Stimulated activated naive CD8-positive, alpha-beta T cell treated with anti-CD3 and anti-CD28 coated beads, Interleukin-15, amount 100 ng/mL, for 72 hours (primary cell): ENCODE results near the gene NPIPB2.
"Not testable (repeated sequence)": the region's sequence is repeated elsewhere in the genome, so short reads cannot be mapped to it uniquely, and the experiment has no call there.

Source experiments
- ATAC-seq: fragments of 150-1000 bp; cut with Tn5 transposase; 2 replicates; pipeline ENCODE4 v1.10.0; 2021; ENCODE audit warnings: mild to moderate bottlenecking, moderate library complexity
- DNase-seq, 2 donors: peaks; one replicate each; pipeline ENCODE4 v3.0.0; 2021 to 2022
- H3K27ac Mint-ChIP-seq, 2 donors: one replicate each; pipeline ENCODE4 v1.8.0; 2022; ENCODE audit warnings: mild to moderate bottlenecking in 2 of 2, mixed read lengths in 2 of 2, moderate library complexity in 2 of 2
- H3K27me3 Mint-ChIP-seq: one replicate; pipeline ENCODE4 v1.8.0; 2022; ENCODE audit warnings: mixed read lengths
- H3K4me1 Mint-ChIP-seq: one replicate; pipeline ENCODE4 v1.8.0; 2022; ENCODE audit warnings: mild to moderate bottlenecking, mixed read lengths
- H3K4me3 Mint-ChIP-seq, 2 donors: one replicate each; pipeline ENCODE4 v1.8.0; 2022; ENCODE audit warnings: mild to moderate bottlenecking in 2 of 2, mixed read lengths in 2 of 2, moderate library complexity in 1 of 2
- H3K9me3 Mint-ChIP-seq, 2 donors: one replicate each; pipeline ENCODE4 v1.8.0; 2022; ENCODE audit warnings: mixed read lengths in 2 of 2

Gene NPIPB2

GRCh38 chr16:11967195-11967911, 25.5 kb upstream of the NPIPB2 start:
- Mint-ChIP-seq H3K4me1 (no peaks in the 10 kb centered on the region), H3K27ac (no peak overlapping the region)

DNA sequence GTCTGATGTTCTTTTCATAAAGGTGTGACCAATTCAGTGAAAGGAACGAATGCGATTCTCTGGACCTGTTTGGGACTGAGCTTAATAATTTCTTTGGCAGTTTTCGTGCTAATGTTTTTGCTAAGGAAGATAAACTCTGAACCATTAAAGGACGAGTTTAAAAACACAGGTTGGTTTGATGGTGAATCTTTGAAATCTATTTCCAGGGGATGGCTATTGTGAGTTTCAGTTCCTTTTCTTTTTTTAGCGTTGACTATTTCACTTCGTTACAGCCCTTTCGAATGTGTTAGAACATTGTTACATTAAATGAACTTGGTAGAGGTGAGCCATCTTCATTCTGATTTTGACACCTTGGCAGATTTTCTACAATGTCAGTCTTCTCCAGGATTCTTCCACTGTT, 24.3 kb upstream of the NPIPB2 start:
- ATAC-seq (no peak), DNase-seq (no peak)
- Mint-ChIP-seq H3K27ac (no peak overlapping the region), H3K27me3 (no peaks in the 10 kb centered on the region), H3K9me3 (no peaks in the 10 kb centered on the region), H3K4me3 (no peak overlapping the region), H3K4me1 (no peaks in the 10 kb centered on the region)

More at GRCh38 chr16:11967195-11967911, 25.5 kb upstream of the NPIPB2 start:
- ATAC-seq (no peak), DNase-seq (no peak)
- no peaks in the 10 kb centered on the region for H3K27me3 Mint-ChIP-seq
- H3K4me3 Mint-ChIP-seq: no peak overlapping the region
- no peaks in the 10 kb centered on the region for H3K9me3 Mint-ChIP-seq

DNA sequence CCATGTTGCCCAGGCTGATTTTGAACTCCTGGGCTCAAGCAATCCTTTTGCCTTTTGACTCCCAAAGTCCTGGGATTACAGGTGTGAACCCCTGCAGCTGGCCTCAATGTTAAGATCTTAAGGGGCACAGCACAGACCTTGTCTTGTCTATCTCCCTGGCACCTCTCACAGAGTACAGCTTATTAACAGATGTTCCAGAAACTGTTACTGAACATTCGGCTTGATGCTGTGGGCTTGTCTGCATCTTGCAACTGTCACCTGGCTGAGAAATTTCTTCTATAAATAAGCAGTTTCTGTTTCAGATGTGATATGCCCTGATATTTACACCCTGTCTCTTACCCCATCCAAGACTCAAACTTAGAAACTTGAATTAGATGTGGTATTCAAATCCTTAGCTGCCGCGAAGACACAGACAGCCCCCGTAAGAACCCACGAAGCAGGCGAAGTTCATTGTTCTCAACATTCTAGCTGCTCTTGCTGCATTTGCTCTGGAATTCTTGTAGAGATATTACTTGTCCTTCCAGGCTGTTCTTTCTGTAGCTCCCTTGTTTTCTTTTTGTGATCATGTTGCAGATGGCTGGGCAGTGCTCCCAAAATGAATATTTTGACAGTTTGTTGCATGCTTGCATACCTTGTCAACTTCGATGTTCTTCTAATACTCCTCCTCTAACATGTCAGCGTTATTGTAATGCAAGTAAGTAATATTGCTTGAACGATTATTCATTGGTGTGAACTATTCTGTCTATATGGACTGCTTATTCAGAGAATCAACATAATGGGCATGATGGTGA, 23.1 kb upstream of the NPIPB2 start, which contains the start of gene TNFRSF17:
Gene TNFRSF17 (plus strand): TSS at position 450 of the 791 bp plus-strand sequence. CDS start 115 bp downstream, at position 565.
- H3K27me3 Mint-ChIP-seq: no peaks in the 10 kb centered on the region
- ATAC-seq: no peak
- DNase-seq: no peak
- no peak within 1 kb of the TSS for H3K4me3 Mint-ChIP-seq
- no peak within 1 kb of the TSS for H3K27ac Mint-ChIP-seq
- H3K9me3 Mint-ChIP-seq: no peaks in the 10 kb centered on the region
- H3K4me1 Mint-ChIP-seq: no peaks in the 10 kb centered on the region

DNA sequence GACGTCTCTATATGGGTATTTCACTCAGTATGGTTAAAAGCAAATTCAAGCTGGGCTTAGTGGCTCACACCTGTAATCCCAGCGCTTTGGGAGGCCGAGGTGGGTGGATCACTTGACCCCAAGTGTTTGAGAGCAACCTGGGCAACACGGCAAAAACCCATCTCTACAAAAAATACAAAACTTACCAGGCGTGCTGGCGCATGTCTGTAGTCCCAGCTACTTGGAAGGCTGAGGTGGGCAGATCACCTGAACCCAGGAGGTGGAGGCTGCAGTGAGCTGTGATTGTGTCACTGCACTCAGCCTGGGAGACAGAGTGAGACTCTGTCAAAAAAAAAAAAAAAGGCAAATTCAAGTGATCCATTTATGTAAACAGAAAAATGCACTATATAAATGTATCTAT, 21.9 kb upstream of the NPIPB2 start:
- no peaks in the 10 kb centered on the region for H3K4me1 Mint-ChIP-seq
- no peaks in the 10 kb centered on the region for H3K27me3 Mint-ChIP-seq
- ATAC-seq (no peak), DNase-seq (no peak)
- H3K4me3 Mint-ChIP-seq: no peak overlapping the region
- H3K27ac Mint-ChIP-seq: no peak overlapping the region
- H3K9me3 Mint-ChIP-seq: no peaks in the 10 kb centered on the region

GRCh38 chr16:11962978-11963377, 21.1 kb upstream of the NPIPB2 start:
- peak overlapping the region in 1 of 2 donors; percentile 12 for H3K27ac Mint-ChIP-seq
- not testable (repeated sequence) for DNase-seq, H3K4me1 Mint-ChIP-seq

DNA sequence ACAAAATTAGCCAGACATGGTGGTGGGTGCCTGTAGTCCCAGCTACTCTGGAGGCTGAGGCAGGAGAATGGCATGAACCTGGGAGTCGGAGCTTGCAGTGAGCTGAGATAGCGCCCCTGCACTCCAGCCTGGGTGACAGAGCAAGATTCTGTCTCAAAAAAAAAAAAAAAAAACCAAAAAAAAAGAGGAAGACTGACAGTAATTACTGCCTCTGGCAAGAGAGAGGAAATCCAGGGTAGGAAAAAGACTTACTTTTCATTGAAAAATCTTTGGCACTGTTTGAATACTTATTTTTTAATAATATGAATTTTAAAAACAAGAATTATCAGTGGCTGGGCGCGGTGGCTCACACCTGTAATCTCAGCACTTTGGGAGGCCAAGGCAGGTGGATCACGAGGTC, 20.6 kb upstream of the NPIPB2 start:
- ATAC-seq, DNase-seq, H3K4me3 Mint-ChIP-seq, H3K9me3 Mint-ChIP-seq, H3K4me1 Mint-ChIP-seq, H3K27me3 Mint-ChIP-seq, H3K27ac Mint-ChIP-seq: not testable (repeated sequence)

More at GRCh38 chr16:11962978-11963377, 21.1 kb upstream of the NPIPB2 start:
- not testable (repeated sequence) for ATAC-seq, H3K27me3 Mint-ChIP-seq, H3K9me3 Mint-ChIP-seq, H3K4me3 Mint-ChIP-seq

DNA sequence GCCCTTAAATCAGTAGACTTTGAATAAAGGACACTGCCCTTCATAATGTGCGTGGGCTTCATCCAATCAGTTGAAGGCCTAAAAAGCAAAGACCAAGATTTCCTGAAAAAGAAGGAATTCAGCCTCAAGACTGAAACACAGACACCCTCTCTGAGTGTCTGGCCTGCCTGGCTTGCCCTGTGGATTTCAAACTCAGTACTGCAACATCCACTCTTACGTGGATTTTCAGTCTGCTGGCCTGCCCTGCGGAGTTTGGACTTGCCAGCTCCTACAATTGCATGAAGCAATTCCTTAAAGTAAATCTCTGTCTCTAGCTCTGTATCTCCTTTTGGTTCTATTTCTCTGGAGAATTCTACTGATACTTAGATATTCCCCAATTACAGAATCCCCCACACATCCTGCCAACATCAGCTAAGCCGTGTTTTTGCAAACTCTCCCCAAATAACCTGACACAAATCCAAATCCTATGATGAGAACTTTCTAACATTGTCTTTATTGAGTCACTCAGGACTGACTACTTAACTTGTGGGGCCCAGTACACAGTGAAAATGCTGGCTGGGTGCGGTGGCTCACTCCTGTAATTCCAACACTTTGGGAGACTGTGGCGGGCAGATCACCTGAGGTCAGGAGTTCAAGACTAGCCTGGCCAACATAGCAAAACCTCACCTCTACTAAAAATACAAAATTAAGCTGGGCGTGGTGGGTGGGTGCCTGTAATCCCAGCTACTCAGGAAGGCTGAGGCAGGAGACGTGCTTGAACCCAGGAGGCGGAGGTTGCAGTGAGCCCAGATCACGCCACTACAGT, 15.9 kb upstream of the NPIPB2 start:
- no peak overlapping the region for H3K27ac Mint-ChIP-seq
- ATAC-seq: no peak
- no peaks in the 10 kb centered on the region for H3K27me3 Mint-ChIP-seq

DNA sequence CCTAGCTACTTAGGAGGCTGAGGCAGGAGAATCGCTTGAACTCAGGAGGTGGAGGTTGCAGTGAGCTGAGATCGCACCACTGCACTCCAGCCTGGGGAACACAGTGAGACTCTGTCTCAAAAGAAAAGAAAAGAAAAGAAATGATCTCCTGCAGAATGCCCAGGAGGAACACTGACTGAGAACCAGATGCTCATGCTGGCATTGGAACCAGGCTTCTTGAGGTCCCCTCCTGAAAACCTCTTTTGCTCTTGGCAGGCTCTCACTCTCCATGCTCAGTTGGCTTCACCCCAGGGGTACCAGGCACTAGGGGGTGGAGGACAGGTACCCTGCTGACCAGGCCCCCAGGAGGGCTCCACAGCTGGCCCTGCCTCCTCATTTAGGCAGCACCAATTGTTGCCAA, 14.7 kb upstream of the NPIPB2 start:
- H3K27ac Mint-ChIP-seq: peak overlapping the region in 1 of 2 donors; percentile 13
- no peak overlapping the region for H3K4me3 Mint-ChIP-seq
- H3K4me1 Mint-ChIP-seq: no peaks in the 10 kb centered on the region
- no peaks in the 10 kb centered on the region for H3K27me3 Mint-ChIP-seq
- no peaks in the 10 kb centered on the region for H3K9me3 Mint-ChIP-seq
- DNase-seq (no peak), ATAC-seq (no peak)

More for the DNA sequence above, 15.9 kb upstream of the NPIPB2 start:
- no peak overlapping the region for H3K4me3 Mint-ChIP-seq
- no peak for DNase-seq
- H3K9me3 Mint-ChIP-seq: no peaks in the 10 kb centered on the region
- H3K4me1 Mint-ChIP-seq: no peaks in the 10 kb centered on the region

DNA sequence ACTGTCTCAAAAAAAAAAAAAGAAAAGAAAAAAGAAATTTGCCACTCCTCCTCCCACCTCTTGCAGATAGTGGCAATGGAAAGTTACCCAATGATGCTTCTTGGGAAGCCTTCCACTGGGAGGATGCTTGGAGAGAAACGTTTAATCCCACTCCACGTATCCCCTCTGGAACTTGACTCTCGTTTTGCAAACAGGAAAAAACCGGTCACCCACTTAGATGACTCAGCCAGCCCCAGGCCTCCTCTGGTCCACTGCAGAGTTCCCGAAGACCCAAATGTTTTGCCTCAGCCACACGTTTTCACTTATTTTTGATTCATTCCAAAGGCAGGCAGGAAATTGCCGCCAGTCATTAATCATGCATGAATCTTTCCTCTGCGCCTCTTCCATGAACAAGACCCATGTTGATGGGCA, 13.9 kb upstream of the NPIPB2 start:
- no peaks in the 10 kb centered on the region for H3K9me3 Mint-ChIP-seq
- H3K4me3 Mint-ChIP-seq: no peak overlapping the region
- H3K27me3 Mint-ChIP-seq: no peaks in the 10 kb centered on the region
- DNase-seq (no peak), ATAC-seq (no peak)
- no peak overlapping the region for H3K27ac Mint-ChIP-seq
- H3K4me1 Mint-ChIP-seq: no peaks in the 10 kb centered on the region

DNA sequence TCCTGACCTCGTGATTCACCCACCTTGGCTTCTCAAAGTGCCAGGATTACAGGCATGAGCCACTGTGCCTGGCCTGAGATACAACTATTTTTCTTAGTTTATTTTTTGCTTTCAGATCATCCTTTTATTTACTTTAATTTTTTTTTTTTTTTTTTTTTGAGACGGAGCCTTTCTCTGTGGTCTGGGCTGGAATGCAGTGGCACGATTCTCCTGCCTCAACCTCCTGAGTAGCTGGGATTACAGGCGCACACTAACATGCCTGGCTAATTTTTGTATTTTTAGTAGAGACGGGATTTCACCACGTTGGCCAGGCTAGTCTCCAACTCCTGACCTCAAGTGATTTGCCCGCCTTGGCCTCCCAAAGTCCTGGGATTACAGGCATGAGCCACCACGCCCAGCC, 11.7 kb upstream of the NPIPB2 start:
- not testable (repeated sequence) for H3K4me1 Mint-ChIP-seq

GRCh38 chr16:11950388-11950787, 8.5 kb upstream of the NPIPB2 start:
- Mint-ChIP-seq H3K4me3 (no peak overlapping the region), H3K27ac (no peak overlapping the region), H3K9me3 (no peaks in the 10 kb centered on the region), H3K27me3 (no peaks in the 10 kb centered on the region), H3K4me1 (no peaks in the 10 kb centered on the region)
- DNase-seq (no peak), ATAC-seq (no peak)

More for the DNA sequence above, 11.7 kb upstream of the NPIPB2 start:
- ATAC-seq, H3K27me3 Mint-ChIP-seq, DNase-seq, H3K4me3 Mint-ChIP-seq, H3K27ac Mint-ChIP-seq, H3K9me3 Mint-ChIP-seq: not testable (repeated sequence)

- Mint-ChIP-seq H3K4me3 (no peak overlapping the region), H3K27me3 (no peaks in the 10 kb centered on the region), H3K9me3 (no peaks in the 10 kb centered on the region), H3K4me1 (no peaks in the 10 kb centered on the region), H3K27ac (no peak overlapping the region)
- peak; percentile 7 to 11 for DNase-seq
- no peak for ATAC-seq
Observed at GRCh38 chr16:11949527-11949926, 7.7 kb upstream of the NPIPB2 start.

DNA sequence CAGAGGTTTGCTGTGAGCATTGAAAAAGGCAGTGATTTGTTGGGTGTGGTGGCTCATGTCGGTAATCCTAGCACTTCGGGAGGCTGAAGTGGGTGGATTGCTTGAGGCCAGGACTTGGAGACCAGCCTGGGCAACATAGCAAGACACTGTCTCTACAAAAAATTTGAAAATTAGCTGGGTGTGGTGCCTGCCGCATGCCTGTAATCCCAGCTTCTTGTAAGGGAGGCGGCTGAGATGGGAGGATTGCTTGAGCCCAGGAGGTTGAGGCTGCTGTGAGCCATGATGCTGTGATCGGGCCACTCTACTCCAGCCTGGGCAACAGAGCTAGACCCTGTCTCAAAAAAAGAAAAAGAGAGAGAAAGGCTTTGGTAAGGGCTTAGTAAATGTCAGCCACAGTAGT, 7.0 kb upstream of the NPIPB2 start:
- no peak for DNase-seq
- no peaks in the 10 kb centered on the region for H3K4me1 Mint-ChIP-seq
- no peak for ATAC-seq
- H3K27me3 Mint-ChIP-seq: no peaks in the 10 kb centered on the region
- no peak overlapping the region for H3K27ac Mint-ChIP-seq
- no peaks in the 10 kb centered on the region for H3K9me3 Mint-ChIP-seq
- H3K4me3 Mint-ChIP-seq: no peak overlapping the region

DNA sequence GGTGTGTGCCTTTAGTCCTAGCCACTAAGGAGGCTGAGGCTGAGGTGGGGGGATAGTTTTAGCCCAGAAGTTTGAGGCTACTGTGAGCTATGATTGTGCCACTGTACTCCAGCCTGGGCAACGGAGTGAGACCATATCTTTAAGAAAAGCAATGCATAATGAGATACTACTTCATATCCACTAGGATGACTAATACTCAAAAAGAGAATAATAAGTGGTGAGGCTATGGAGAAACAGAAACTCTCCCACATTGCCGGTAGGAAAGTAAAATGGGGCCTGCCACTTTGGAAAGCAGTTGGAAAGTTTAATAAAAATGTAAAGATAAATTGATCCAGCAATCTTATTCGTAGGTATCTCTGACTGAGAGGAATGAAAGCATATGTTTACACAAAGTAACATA, 4.6 kb upstream of the NPIPB2 start:
- no peaks in the 10 kb centered on the region for H3K4me1 Mint-ChIP-seq
- H3K4me3 Mint-ChIP-seq: no peak overlapping the region
- no peaks in the 10 kb centered on the region for H3K9me3 Mint-ChIP-seq
- H3K27ac Mint-ChIP-seq: no peak overlapping the region
- DNase-seq (no peak), ATAC-seq (no peak)
- H3K27me3 Mint-ChIP-seq: no peaks in the 10 kb centered on the region

- H3K4me1 Mint-ChIP-seq, H3K27me3 Mint-ChIP-seq, H3K4me3 Mint-ChIP-seq, DNase-seq, ATAC-seq, H3K9me3 Mint-ChIP-seq: not testable (repeated sequence)
- peak overlapping the region; percentile 57 to 67 for H3K27ac Mint-ChIP-seq
Observed at GRCh38 chr16:11927350-11927749, 14.5 kb downstream of the NPIPB2 start.
